GM12872 (cell line): ENCODE results near the gene TM4SF1.

Source experiments
- CTCF ChIP-seq: IDR thresholded peaks from 3 replicates; pipeline ENCODE4 v1.5.1; 2011; ENCODE audit warnings: low read depth, mild to moderate bottlenecking, low read length, moderate library complexity; ENCODE audit not compliant: insufficient read depth

TM4SF1 gene

GRCh38 chr3:149373235-149374125 is 4.0 kb downstream of the TM4SF1 start:
- TF ChIP-seq CTCF: no peak

GRCh38 chr3:149371723-149372114 is 5.7 kb downstream of the TM4SF1 start:
- no peak for TF ChIP-seq CTCF

GRCh38 chr3:149371001-149371722 is 6.3 kb downstream of the TM4SF1 start:
- no peak for TF ChIP-seq CTCF

- no peak for TF ChIP-seq CTCF
Measured at GRCh38 chr3:149369991-149370866, 7.2 kb downstream of the TM4SF1 start.

- no peak for TF ChIP-seq CTCF
Measured at GRCh38 chr3:149368674-149369497, 8.6 kb downstream of the TM4SF1 start.

- no peak for TF ChIP-seq CTCF
Measured at GRCh38 chr3:149368201-149368673, 9.2 kb downstream of the TM4SF1 start.
